Gastroesophageal sphincter (tissue), 4 donors: ENCODE results near the gene SLC9A7. TPM values are rescaled to one million over a fixed set of nuclear protein-coding genes. Genes with fewer than 3 reads are reported as not detected.

ENCODE experiments used
- ATAC-seq: fragments of 150-250 bp; one replicate; pipeline ENCODE4 v1.9.1; 2016; ENCODE audit warnings: mild to moderate bottlenecking, moderate library complexity
- H3K27ac ChIP-seq, 4 donors: fragments of 200-600 bp; sonication (generic) in 3 of 4; 1 replicate in 3 of 4; 2 replicates in 1 of 4; pipeline ENCODE4 v1.5.1; 2016 to 2019
- H3K27me3 ChIP-seq: fragments of 200-600 bp; sonication (generic); one replicate; pipeline ENCODE4 v1.5.1; 2019
- H3K36me3 ChIP-seq, 2 donors: fragments of 200-600 bp; sonication (generic); one replicate each; pipeline ENCODE4 v1.5.1; 2019; ENCODE audit warnings: control low read depth in 1 of 2
- H3K4me1 ChIP-seq, 3 donors: fragments of 200-600 bp; sonication (generic); 1 replicate in 2 of 3; 2 replicates in 1 of 3; pipeline ENCODE4 v1.5.1; 2016 to 2019; ENCODE audit warnings: control low read depth in 2 of 3
- H3K4me3 ChIP-seq, 2 donors: fragments of 200-600 bp; sonication (generic); one replicate each; pipeline ENCODE4 v1.5.1; 2019; ENCODE audit warnings: mild to moderate bottlenecking in 1 of 2, moderate library complexity in 1 of 2
- H3K9me3 ChIP-seq, 3 donors: fragments of 200-600 bp; sonication (generic); one replicate each; pipeline ENCODE4 v1.5.1; 2017 to 2019; ENCODE audit warnings: control low read depth in 2 of 3
- EP300 ChIP-seq: sonication (generic); formaldehyde crosslinking; IDR thresholded peaks from one replicate; pipeline ENCODE4 v1.6.1; 2017; ENCODE audit warnings: antibody characterized with exemption, mild to moderate bottlenecking
- POLR2A ChIP-seq, 2 donors: fragments of 450-650 bp; IDR thresholded peaks; one replicate each; pipeline ENCODE4 v1.6.1; 2017; ENCODE audit warnings: antibody characterized with exemption in 2 of 2, mild to moderate bottlenecking in 2 of 2, moderate library complexity in 1 of 2
- POLR2AphosphoS5 ChIP-seq: sonication (generic); formaldehyde crosslinking; IDR thresholded peaks from one replicate; pipeline ENCODE4 v1.6.1; 2017; ENCODE audit warnings: antibody characterized with exemption
- WGBS, 2 donors: methylation state at CpG; one replicate each; pipeline ENCODE4 v1.1.5; 2018; ENCODE audit warnings: low coverage in 1 of 2; 5-methylcytosine and 5-hydroxymethylcytosine counted together
- total RNA-seq, 4 donors: library from RNA; depleted of rRNA; stranded (reverse); fragments of >200 nt; gene quantifications; one replicate each; pipeline ENCODE4 v1.1.0, GENCODE V29; 2016
- TF ChIP-seq, protein P1 (sequence below), 4 experiments: fragments of 200-600 bp in 2 of 4; fragments of 450-650 bp in 2 of 4; sonication (generic) in 1 of 4; IDR thresholded peaks; one replicate each; pipeline ENCODE4 v1.5.1; 2017 to 2019; ENCODE audit warnings: antibody characterized with exemption in 4 of 4, mild to moderate bottlenecking in 2 of 4, moderate library complexity in 2 of 4

Gene SLC9A7
- total RNA-seq, 4 donors from 2014 or later, result 3.5 to 6.1 (median 4.2) TPM

- Histone ChIP-seq H3K27me3 (no peaks in the 10 kb centered on the region), H3K4me3 (no peak overlapping the region), H3K4me1 (no peaks in the 10 kb centered on the region), H3K27ac (no peak overlapping the region), H3K36me3 (no peaks in the 10 kb centered on the region), H3K9me3 (no peaks in the 10 kb centered on the region)
- 64 to 78% methylated on average over 3 of the region's 4 CpGs for WGBS, 2 donors
- TF ChIP-seq POLR2AphosphoS5 (no peak), POLR2A (IDR thresholded peaks at IDR 0.05) (no peak), EP300 (no peak)
- TF ChIP-seq, protein P1, sequence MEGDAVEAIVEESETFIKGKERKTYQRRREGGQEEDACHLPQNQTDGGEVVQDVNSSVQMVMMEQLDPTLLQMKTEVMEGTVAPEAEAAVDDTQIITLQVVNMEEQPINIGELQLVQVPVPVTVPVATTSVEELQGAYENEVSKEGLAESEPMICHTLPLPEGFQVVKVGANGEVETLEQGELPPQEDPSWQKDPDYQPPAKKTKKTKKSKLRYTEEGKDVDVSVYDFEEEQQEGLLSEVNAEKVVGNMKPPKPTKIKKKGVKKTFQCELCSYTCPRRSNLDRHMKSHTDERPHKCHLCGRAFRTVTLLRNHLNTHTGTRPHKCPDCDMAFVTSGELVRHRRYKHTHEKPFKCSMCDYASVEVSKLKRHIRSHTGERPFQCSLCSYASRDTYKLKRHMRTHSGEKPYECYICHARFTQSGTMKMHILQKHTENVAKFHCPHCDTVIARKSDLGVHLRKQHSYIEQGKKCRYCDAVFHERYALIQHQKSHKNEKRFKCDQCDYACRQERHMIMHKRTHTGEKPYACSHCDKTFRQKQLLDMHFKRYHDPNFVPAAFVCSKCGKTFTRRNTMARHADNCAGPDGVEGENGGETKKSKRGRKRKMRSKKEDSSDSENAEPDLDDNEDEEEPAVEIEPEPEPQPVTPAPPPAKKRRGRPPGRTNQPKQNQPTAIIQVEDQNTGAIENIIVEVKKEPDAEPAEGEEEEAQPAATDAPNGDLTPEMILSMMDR (IDR thresholded peaks at IDR 0.05), result no peak
- no peak for ATAC-seq
Measured at GRCh38 chrX:46703980-46704379, 54.9 kb downstream of the SLC9A7 start.

- Histone ChIP-seq H3K4me1 (no peaks in the 10 kb centered on the region), H3K4me3 (no peak overlapping the region), H3K27ac (no peak overlapping the region), H3K9me3 (no peaks in the 10 kb centered on the region), H3K27me3 (no peaks in the 10 kb centered on the region), H3K36me3 (no peaks in the 10 kb centered on the region)
- WGBS, 2 donors, result 75 to 87% methylated on average over 2 to 3 of the region's 3 CpGs
- TF ChIP-seq POLR2A (IDR thresholded peaks at IDR 0.05) (no peak), EP300 (no peak), POLR2AphosphoS5 (no peak)
- TF ChIP-seq, protein P1 (IDR thresholded peaks at IDR 0.05), result no peak
- no peak for ATAC-seq
Measured at GRCh38 chrX:46698691-46699090, 60.2 kb downstream of the SLC9A7 start.

GRCh38 chrX:46695491-46695890 lies 63.4 kb downstream of the SLC9A7 start:
- Histone ChIP-seq H3K9me3 (no peaks in the 10 kb centered on the region), H3K4me1 (no peaks in the 10 kb centered on the region), H3K4me3 (no peak overlapping the region), H3K36me3 (no peaks in the 10 kb centered on the region), H3K27ac (no peak overlapping the region), H3K27me3 (no peaks in the 10 kb centered on the region)
- ATAC-seq, result no peak
- WGBS, 2 donors, result 50 to 67% methylated on average over 1 of the region's 1 CpG
- TF ChIP-seq, protein P1 (IDR thresholded peaks at IDR 0.05), result no peak
- TF ChIP-seq POLR2AphosphoS5 (no peak), EP300 (no peak), POLR2A (IDR thresholded peaks at IDR 0.05) (no peak)

DNA sequence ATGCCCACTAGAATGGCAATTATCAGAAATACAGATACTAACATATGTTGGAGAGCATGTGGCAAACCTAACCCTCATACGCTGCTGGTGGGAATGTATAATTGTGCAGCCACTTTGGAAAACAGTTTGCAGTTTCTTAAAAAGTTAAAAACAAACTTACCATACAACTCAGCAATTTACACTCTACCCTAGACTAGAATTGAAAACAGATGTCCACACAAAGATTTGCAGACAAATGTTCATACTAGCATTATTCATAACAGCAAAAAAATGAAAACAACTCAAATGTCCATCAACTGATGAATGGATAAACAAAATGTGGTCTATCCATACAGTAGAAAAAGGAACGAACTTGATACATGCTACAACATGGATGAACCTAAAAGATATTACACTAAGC lies 64.4 kb downstream of the SLC9A7 start:
- no peaks in the 10 kb centered on the region for H3K9me3 ChIP-seq
- WGBS, 2 donors, result 75 to 85% methylated on average over 2 of the region's 2 CpGs
- no peak for ATAC-seq

DNA sequence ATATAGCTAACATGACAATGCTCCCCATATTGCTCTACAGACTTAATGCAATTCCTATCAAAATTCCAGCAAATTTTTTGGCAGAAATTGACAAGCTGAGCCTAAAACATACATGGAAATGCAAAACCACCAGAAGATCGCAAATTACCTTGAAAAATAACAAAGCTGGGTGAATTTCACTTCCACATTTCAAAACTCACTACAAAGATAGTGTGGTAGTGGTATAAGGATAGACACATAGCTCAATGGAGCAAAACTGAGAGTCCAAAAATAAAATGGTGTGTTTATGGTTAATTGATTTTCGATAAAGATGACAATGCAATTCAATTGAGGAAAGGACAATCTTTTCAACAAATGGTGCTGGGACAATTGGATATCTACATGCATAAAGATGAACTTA lies 65.8 kb downstream of the SLC9A7 start:
- no peak for ATAC-seq
- Histone ChIP-seq H3K4me1 (no peaks in the 10 kb centered on the region), H3K9me3 (no peaks in the 10 kb centered on the region), H3K27ac (no peak overlapping the region), H3K4me3 (no peak overlapping the region), H3K27me3 (no peaks in the 10 kb centered on the region), H3K36me3 (no peaks in the 10 kb centered on the region)
- TF ChIP-seq EP300, result no peak
- TF ChIP-seq, protein P1 (IDR thresholded peaks at IDR 0.05), result no peak
- no peak for TF ChIP-seq POLR2AphosphoS5
- no peak for TF ChIP-seq POLR2A (IDR thresholded peaks at IDR 0.05)
- 56 to 84% methylated on average over 2 of the region's 2 CpGs for WGBS, 2 donors

More for the DNA sequence above, 64.4 kb downstream of the SLC9A7 start:
- Histone ChIP-seq H3K36me3 (no peaks in the 10 kb centered on the region), H3K4me1 (no peaks in the 10 kb centered on the region), H3K27ac (no peak overlapping the region), H3K27me3 (no peaks in the 10 kb centered on the region), H3K4me3 (no peak overlapping the region)
- TF ChIP-seq, protein P1 (IDR thresholded peaks at IDR 0.05), result no peak
- TF ChIP-seq POLR2AphosphoS5 (no peak), POLR2A (IDR thresholded peaks at IDR 0.05) (no peak), EP300 (no peak)
